ENCODE data around the gene ARFGEF3. TPM values are rescaled to one million over a fixed set of nuclear protein-coding genes. Genes with fewer than 3 reads are reported as not detected.

The ARFGEF3 gene
- total RNA-seq, 4 donors from 2014 or later, result 2.8 to 11.8 (median 7.8) TPM

DNA sequence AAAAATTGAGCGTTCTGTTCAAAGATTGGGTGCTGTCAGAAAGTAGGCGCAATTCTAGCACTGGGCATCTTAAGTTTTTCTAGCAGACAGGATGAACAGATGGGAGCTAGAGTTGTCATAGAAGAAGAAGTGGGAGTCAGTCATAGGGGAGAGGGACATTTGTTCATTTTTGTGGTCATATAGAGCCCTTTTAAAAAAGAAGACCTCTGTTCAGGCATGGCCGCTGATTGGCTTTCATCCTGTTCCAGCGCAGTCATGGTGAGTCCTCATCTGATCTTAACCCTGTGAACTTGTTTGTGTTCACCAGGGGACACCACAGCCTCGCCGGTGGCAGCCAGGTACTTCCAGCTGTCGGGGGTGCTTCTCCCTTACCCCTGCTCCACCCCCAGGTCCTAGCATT lies 86.3 kb downstream of the ARFGEF3 start:
- no peak overlapping the region for H3K4me3 ChIP-seq (ENCODE audit: low read depth, poor library complexity, severe bottlenecking)
- intact Hi-C loops (cut with DNase I; ENCODE audit: low total_unique reads), result no loop called here
- no peak for DNase-seq (ENCODE audit: low spot score in 2 of 2)
- WGBS, 2 donors, result 88 to 92% methylated on average over 7 of the region's 7 CpGs
- TF ChIP-seq, protein P1, sequence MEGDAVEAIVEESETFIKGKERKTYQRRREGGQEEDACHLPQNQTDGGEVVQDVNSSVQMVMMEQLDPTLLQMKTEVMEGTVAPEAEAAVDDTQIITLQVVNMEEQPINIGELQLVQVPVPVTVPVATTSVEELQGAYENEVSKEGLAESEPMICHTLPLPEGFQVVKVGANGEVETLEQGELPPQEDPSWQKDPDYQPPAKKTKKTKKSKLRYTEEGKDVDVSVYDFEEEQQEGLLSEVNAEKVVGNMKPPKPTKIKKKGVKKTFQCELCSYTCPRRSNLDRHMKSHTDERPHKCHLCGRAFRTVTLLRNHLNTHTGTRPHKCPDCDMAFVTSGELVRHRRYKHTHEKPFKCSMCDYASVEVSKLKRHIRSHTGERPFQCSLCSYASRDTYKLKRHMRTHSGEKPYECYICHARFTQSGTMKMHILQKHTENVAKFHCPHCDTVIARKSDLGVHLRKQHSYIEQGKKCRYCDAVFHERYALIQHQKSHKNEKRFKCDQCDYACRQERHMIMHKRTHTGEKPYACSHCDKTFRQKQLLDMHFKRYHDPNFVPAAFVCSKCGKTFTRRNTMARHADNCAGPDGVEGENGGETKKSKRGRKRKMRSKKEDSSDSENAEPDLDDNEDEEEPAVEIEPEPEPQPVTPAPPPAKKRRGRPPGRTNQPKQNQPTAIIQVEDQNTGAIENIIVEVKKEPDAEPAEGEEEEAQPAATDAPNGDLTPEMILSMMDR (IDR thresholded peaks at IDR 0.05), result no peak
- TF ChIP-seq POLR2A (IDR thresholded peaks at IDR 0.05), result no peak

DNA sequence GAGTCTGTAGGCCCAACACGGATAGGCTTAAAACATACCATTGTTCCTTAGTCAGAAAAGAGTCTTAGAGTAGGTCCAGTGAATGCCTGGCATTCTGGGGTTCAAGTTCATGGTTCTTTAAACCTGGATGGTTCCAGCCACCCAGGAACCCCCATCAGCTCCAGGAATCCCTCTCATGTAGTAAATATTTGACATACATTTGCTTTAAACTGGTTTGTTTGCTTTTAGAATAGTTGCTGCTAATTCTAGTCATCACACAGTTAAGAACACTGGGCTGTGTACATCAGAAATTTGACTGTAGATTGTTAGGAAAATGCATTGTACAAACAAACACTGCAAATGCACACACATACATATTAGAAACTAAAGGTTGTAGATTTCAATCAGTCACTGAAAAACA lies 87.1 kb downstream of the ARFGEF3 start:
- H3K4me3 ChIP-seq (ENCODE audit: low read depth, poor library complexity, severe bottlenecking), result no peak overlapping the region
- no peak for DNase-seq (ENCODE audit: low spot score in 2 of 2)
- 84 to 87% methylated on average over 1 of the region's 1 CpG for WGBS, 2 donors
- intact Hi-C loops (cut with DNase I; ENCODE audit: low total_unique reads), result no loop called here
- TF ChIP-seq POLR2A (IDR thresholded peaks at IDR 0.05), result no peak
- TF ChIP-seq, protein P1 (IDR thresholded peaks at IDR 0.05), result peak in 1 of 3 donors; percentile 73

DNA sequence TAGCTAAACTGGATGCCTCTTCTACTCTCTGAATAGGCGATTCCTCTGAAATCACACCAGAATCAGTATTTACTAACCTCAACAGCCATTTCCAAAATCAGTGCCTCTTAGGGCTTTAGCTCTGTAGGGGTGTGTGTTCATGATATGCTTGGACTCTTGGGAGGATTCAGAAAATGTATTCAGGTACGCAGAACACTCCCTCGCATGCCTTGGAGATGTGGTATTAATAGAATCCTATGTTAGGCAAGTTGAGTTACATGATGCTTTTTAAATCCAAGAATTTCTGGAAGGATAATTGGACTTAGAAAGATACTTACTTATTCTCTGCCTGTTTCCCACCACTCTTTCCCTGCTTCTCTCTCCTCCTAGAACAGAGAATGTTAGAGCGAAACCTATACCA lies 88.3 kb downstream of the ARFGEF3 start:
- WGBS, 2 donors, result 75 to 81% methylated on average over 4 of the region's 4 CpGs
- H3K4me3 ChIP-seq (ENCODE audit: low read depth, poor library complexity, severe bottlenecking), result no peak overlapping the region
- no peak for TF ChIP-seq POLR2A (IDR thresholded peaks at IDR 0.05)
- TF ChIP-seq, protein P1 (IDR thresholded peaks at IDR 0.05), result no peak
- DNase-seq (ENCODE audit: low spot score in 2 of 2), result no peak
- intact Hi-C loops (cut with DNase I; ENCODE audit: low total_unique reads), result no loop called here

DNA sequence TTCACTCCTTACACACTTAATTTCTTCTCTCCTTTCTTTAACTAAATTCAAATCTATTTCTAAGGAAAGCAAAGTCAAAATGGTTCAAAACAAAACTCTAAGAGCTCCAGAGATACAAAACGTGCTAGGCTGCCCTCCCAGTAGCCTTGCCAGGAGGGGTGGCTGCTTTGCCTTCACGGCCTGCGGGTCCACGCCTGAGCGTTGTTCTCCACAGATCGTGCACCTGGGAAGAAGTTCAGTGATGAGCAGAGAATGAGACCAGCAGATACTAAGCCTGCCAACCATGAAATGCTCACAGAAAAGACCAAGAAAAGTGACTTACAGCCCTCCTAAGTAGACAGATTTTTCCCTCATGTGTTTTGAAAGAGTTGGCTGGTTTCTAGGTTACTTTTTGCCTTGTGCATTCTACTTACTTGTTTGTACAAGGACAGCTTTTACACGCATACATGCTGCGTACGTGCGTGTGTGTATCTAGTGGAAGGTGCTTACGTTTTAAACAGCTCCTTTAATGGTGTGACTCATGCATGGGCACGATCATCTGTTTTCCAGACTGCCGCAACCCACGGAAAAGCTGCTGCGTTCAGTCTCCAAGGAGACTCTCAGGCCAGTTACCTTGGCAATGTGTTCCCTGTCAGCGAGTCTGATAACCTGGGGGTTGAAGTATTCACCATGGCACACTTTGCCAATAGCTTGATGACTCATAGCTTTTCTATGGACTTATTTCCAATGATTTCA lies 88.9 kb downstream of the ARFGEF3 start:
- WGBS, 2 donors, result 33 to 36% methylated on average over 16 of the region's 16 CpGs
- intact Hi-C loops (cut with DNase I; ENCODE audit: low total_unique reads), result no loop called here
- TF ChIP-seq POLR2A (IDR thresholded peaks at IDR 0.05), result no peak
- TF ChIP-seq, protein P1 (IDR thresholded peaks at IDR 0.05), result no peak
- H3K4me3 ChIP-seq (ENCODE audit: low read depth, poor library complexity, severe bottlenecking), result no peak overlapping the region
- peak in 1 of 2 donors; percentile 41 for DNase-seq (ENCODE audit: low spot score in 2 of 2)

DNA sequence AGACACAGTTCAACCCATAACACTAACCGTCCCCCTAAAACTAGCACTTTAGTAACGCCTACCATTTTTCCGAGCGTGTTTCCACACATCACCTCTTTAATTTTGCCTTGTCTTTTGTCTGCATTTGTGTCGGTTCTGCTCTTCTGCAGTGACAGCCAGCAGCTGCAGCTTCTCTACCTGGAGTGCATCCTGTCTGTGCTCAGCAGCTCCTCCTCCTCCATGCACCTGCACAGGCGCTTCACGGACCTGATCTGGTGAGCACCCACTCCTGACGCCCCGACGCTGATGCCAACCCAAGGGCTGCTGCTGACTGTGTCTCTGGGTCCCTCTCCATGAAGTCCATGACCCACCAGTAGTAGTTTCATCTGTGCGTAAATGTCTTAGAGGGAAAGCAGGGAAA lies 92.0 kb downstream of the ARFGEF3 start:
- intact Hi-C loops (cut with DNase I; ENCODE audit: low total_unique reads), result no loop called here
- DNase-seq (ENCODE audit: low spot score in 2 of 2), result no peak
- H3K4me3 ChIP-seq (ENCODE audit: low read depth, poor library complexity, severe bottlenecking), result no peak overlapping the region
- TF ChIP-seq, protein P1 (IDR thresholded peaks at IDR 0.05), result no peak
- no peak for TF ChIP-seq POLR2A (IDR thresholded peaks at IDR 0.05)
- WGBS, 2 donors, result 92 to 96% methylated on average over 11 of the region's 11 CpGs

DNA sequence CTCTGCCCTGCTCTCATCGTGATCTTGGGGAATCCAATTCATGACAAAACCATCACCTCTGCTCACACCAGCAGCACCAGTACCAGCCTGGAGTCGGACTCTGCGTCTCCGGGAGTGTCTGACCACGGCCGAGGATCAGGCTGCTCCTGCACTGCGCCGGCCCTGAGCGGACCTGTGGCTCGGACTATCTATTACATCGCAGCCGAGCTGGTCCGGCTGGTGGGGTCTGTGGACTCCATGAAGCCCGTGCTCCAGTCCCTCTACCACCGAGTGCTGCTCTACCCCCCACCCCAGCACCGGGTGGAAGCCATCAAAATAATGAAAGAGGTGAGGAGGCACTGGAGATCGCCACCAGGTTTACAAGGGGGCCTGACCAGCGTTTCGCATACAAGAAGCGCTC lies 93.7 kb downstream of the ARFGEF3 start:
- no peak overlapping the region for H3K4me3 ChIP-seq (ENCODE audit: low read depth, poor library complexity, severe bottlenecking)
- intact Hi-C loops (cut with DNase I; ENCODE audit: low total_unique reads), result no loop called here
- no peak for DNase-seq (ENCODE audit: low spot score in 2 of 2)
- whole genome bisulfite sequencing, 2 donors, result 93% methylated on average over 19 to 20 of the region's 20 CpGs
- TF ChIP-seq POLR2A (IDR thresholded peaks at IDR 0.05), result no peak
- TF ChIP-seq, protein P1 (IDR thresholded peaks at IDR 0.05), result no peak
